Amniotic stem cell (primary cell): ENCODE data around the gene MBD5.

Experiments used
- DNase-seq: peaks from one replicate; lab custom pipeline; 2025; lab: John Stamatoyannopoulos, UW

The MBD5 gene

DNA sequence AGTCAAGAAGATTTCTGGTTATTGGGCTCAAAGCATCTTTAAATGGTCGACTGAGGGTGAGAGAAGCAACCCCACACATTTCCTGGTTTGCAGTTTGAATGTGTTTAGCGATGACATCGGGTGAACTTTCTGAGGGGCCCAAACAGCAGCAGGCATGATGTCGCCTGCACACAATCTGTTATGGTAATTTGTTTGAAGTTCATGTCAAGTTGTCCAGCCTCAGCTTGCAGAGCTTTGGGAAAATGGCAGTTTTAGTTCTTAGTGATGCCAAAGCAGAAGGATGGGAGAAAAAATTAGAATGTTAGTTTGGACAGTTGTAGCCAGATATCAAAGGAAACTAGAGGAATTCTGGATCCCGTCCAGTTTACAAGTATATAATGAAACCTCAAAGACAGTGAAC, 284.6 kb downstream of the MBD5 start:
- DNase-seq = no peak

- DNase-seq = no peak
Observed at GRCh38 chr2:148306027-148306426, 285.1 kb downstream of the MBD5 start.

DNA sequence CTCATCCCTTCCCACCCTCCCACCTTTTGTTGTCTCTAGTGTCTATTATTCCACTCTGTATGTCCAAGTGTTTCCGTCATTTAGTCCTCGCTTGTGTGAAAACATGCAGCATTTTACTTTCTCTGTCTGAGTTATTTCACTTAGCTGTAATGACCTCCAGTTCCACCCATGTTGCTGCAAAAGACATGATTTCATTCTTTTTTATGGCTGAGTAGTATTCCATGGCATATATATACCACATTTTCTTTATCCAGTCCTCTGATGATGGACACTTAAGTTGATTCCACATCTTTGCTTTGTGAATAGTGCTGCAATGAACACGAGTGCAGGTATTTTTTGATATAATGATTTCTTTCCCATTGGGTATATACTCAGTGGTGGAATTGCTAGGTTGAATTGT, 296.7 kb downstream of the MBD5 start:
- DNase-seq = no peak

GRCh38 chr2:148338541-148338940, 317.6 kb downstream of the MBD5 start:
- DNase-seq = peak; percentile 8

- DNase-seq = no peak
Observed at GRCh38 chr2:148342086-148342485, 321.2 kb downstream of the MBD5 start.

DNA sequence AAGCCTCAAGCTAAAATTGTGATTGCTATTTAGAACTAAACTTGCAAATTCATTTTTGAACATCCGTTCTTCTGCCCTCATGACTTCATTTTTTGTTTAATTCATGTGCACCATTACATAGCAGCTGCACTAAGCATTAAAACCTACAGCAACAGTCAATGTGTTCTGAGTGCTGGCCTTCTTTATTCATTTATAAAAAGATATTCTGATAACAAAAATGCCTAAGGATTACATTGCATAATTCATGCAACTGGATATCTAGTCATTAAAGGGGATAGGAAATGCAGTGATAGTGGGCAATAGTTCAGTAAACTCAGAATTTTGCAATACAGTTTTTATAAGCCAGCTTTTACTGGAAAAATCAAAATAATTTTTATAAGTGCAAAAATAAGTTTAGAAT, 329.3 kb downstream of the MBD5 start:
- no peak for DNase-seq

GRCh38 chr2:148351437-148352143, 330.7 kb downstream of the MBD5 start:
- DNase-seq = no peak

- no peak for DNase-seq
Observed at GRCh38 chr2:148358375-148358774, 337.5 kb downstream of the MBD5 start.

GRCh38 chr2:148360662-148361061, 339.8 kb downstream of the MBD5 start:
- no peak for DNase-seq

DNA sequence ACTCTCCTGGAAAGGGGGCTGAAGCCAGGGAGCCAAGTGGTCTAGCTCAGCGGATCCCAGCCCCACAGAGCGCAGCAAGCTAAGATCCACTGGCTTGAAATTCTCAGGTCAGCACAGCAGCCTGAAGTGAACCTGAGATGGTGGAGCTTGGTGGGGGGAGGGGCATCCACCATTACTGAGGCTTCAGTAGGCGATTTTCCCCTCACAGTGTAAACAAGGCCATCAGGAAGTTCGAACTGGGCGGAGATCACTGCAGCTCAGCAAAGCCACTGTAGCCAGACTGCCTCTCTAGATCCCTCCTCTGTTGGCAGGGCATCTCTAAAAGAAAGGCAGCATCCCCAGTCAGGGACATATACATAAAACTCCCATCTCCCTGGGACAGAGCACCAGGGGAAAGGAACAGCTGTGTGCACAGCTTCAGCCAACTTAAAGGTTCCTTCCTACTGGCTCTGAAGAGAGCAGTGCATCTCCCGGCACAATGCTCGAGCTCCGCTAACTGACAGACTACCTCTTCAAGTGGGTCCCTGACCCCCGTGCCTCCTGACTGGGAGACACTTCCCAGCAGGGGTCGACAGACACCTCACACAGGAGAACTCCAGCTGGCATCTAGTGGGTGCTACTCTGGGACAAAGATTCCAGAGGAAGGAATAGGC, 341.4 kb downstream of the MBD5 start:
- no peak for DNase-seq

DNA sequence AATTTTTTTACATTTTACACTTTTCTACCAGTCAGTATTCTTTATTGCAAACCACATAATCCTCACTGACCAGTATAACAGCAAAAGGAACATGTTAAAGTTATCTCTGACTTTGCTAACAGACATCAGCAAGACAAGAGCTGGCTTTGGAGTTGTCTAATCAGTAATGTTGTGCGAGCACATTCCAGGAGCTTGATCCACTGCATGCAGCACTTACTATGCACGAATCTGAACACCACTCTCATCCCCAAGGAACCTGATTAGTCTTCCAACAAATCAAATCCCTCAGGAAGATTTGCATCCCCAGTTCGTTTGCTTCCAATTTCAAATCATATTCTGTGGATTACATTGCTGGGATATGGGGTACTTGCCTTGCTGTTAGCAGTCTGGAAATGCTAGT, 354.3 kb downstream of the MBD5 start:
- no peak for DNase-seq

- no peak for DNase-seq
Observed at GRCh38 chr2:148391324-148391723, 370.4 kb downstream of the MBD5 start.

GRCh38 chr2:148402786-148403185, 381.9 kb downstream of the MBD5 start:
- no peak for DNase-seq

DNA sequence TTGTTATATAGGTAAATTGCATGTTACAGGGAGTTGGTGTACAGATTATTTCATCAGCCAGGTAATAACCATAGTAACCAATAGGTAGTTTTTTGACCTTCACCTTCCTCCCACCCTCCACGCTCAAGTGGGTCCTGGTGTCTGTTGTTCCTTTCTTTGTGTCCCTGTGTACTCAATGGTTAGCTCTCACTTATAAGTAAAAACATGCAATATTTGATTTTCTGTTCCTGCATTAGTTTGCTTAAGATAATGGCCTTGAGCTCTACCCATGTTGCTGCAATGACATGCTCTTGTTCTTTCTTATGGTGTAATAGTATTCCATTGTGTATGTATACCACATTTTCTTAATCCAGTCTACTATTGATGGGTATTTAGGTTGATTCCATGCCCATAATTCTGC, 390.0 kb downstream of the MBD5 start:
- DNase-seq = no peak

GRCh38 chr2:148416248-148416647, 395.4 kb downstream of the MBD5 start:
- DNase-seq = no peak

DNA sequence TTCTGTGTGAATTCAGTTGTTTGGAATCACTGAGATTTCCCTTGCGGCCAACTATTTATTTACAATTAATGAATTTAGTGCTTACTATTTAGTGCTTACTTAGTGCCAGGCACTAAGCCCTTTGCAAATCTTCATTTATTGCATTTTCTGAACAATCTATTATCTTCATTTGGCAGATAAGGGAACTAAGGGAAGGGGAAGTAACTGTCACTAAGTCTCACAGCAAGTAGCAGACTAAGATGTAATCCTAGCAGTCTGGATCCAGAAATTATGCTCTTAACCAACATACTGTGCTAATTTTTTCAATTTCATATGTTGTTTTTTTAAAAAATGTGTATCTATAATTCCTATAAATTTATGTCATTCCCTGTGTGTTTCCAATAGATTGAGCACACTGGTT, 409.2 kb downstream of the MBD5 start:
- no peak for DNase-seq

- DNase-seq = no peak
Observed at GRCh38 chr2:148447877-148448276, 427.0 kb downstream of the MBD5 start.

DNA sequence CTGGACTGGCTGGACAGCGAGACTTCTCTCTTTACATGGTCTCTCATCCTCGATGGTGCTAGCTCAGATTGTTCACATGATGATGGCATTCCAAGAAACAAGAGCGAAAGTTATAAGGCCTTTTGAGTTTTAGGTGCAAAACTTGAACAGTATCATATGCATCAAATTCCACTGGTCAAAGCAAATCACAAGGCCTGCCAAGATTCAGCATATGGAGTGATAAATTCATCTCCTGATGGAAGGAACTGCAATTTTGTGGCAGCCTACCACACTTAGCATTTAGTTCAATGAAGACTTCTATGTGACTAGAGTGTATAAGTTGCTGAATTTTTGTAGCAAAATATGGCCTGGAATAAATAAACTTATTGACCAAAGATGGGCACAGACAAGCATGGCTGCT, 429.6 kb downstream of the MBD5 start:
- DNase-seq = no peak

- no peak for DNase-seq
Observed at GRCh38 chr2:148451046-148451445, 430.2 kb downstream of the MBD5 start.

- no peak for DNase-seq
Observed at GRCh38 chr2:148455791-148456190, 434.9 kb downstream of the MBD5 start.

- no peak for DNase-seq
Observed at GRCh38 chr2:148458171-148458570, 437.3 kb downstream of the MBD5 start.

GRCh38 chr2:148459377-148459778, 438.5 kb downstream of the MBD5 start:
- DNase-seq = no peak

- no peak for DNase-seq
Observed at GRCh38 chr2:148461876-148462275, 441.0 kb downstream of the MBD5 start.

DNA sequence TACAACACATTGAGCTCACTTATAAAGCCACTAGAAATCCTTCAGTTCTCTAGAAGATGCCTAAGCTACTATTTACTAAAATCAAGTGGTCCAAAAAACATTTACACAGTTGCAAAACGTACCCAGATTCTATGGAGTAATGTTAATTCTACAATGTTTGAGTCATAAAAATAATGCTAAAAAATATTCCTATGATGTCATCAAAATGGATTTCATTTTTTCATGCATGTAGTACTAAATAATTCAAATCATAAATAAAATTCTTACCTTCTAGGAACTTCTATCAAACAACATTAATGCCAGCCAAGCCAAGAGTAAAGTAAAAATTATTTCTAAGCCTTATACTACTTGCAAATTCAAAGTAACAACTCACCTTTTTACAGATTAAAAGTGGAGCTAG, 454.7 kb downstream of the MBD5 start:
- DNase-seq = no peak
